Upper lobe of left lung (tissue), 6 donors: Measurements from ENCODE around the gene PRM2. TPM values are rescaled to one million over a fixed set of nuclear protein-coding genes. Genes with fewer than 3 reads are reported as not detected.
"Not testable (repeated sequence)": the region's sequence is repeated elsewhere in the genome, so short reads cannot be mapped to it uniquely, and the experiment has no call there.

Source experiments
- ATAC-seq, 2 donors: fragments of 200-7000 bp; cut with Tn5 transposase; one replicate each; pipeline ENCODE4 v1.9.1; 2022; ENCODE audit warnings: mild to moderate bottlenecking in 2 of 2, moderate library complexity in 2 of 2; ENCODE audit not compliant: low FRiP score in 2 of 2
- DNase-seq, 2 donors: peaks; one replicate each; pipeline ENCODE4 v3.0.0-alpha.2; 2019 to 2020
- H3K27ac ChIP-seq, 4 donors: fragments of 200-600 bp; sonication (generic); one replicate each; pipeline ENCODE4 v1.5.1; 2016 to 2019
- H3K27me3 ChIP-seq, 4 donors: fragments of 200-600 bp; sonication (generic); one replicate each; pipeline ENCODE4 v1.5.1; 2017 to 2019
- H3K36me3 ChIP-seq, 4 donors: fragments of 200-600 bp; sonication (generic); one replicate each; pipeline ENCODE4 v1.5.1; 2016 to 2019
- H3K4me1 ChIP-seq, 4 donors: fragments of 200-600 bp; sonication (generic); one replicate each; pipeline ENCODE4 v1.5.1; 2018 to 2019
- H3K4me3 ChIP-seq, 4 donors: fragments of 200-600 bp; sonication (generic); one replicate each; pipeline ENCODE4 v1.5.1; 2017 to 2019; ENCODE audit warnings: mild to moderate bottlenecking in 2 of 4, moderate library complexity in 1 of 4
- H3K9me3 ChIP-seq, 4 donors: fragments of 200-600 bp; sonication (generic); one replicate each; pipeline ENCODE4 v1.5.1; 2018 to 2019
- EP300 ChIP-seq, 4 donors: sonication (generic); formaldehyde crosslinking; IDR thresholded peaks; one replicate each; pipeline ENCODE4 v1.5.1; 2017; ENCODE audit warnings: antibody characterized with exemption in 4 of 4, control low read depth in 2 of 4
- POLR2A ChIP-seq, 4 donors: fragments of 450-650 bp; IDR thresholded peaks; one replicate each; pipeline ENCODE4 v1.5.1; 2016 to 2017; ENCODE audit warnings: antibody characterized with exemption in 4 of 4, mild to moderate bottlenecking in 2 of 4
- POLR2AphosphoS5 ChIP-seq, 2 donors: sonication (generic); formaldehyde crosslinking; IDR thresholded peaks; one replicate each; pipeline ENCODE4 v1.5.1; 2017; ENCODE audit warnings: antibody characterized with exemption in 2 of 2
- WGBS, 2 donors: methylation state at CpG; one replicate each; pipeline ENCODE4 v1.1.5; 2017 to 2018; 5-methylcytosine and 5-hydroxymethylcytosine counted together
- total RNA-seq, 6 donors: library from RNA; depleted of rRNA in 4 of 6; stranded (reverse); fragments of >200 nt in 4 of 6; gene quantifications; one replicate each; pipeline versions ENCODE4 v1.1.0 to v1.2.1, GENCODE V29; 2016 to 2021
- TF ChIP-seq, protein P1 (sequence below), 6 experiments: fragments of 450-650 bp in 4 of 6; fragments of 200-600 bp in 2 of 6; sonication (generic) in 2 of 6; IDR thresholded peaks; one replicate each; pipeline ENCODE4 v1.5.1; 2016 to 2019; ENCODE audit warnings: antibody characterized with exemption in 6 of 6
- donor health status: DM: no; HTN: no; CAD: no; lungs with moderate emphysema.
- donor health status: DM: no; HTN: yes; CAD: no; lungs with severe emphysema.

The PRM2 gene
- total RNA-seq, 6 donors from 2014 or later, result not detected

DNA sequence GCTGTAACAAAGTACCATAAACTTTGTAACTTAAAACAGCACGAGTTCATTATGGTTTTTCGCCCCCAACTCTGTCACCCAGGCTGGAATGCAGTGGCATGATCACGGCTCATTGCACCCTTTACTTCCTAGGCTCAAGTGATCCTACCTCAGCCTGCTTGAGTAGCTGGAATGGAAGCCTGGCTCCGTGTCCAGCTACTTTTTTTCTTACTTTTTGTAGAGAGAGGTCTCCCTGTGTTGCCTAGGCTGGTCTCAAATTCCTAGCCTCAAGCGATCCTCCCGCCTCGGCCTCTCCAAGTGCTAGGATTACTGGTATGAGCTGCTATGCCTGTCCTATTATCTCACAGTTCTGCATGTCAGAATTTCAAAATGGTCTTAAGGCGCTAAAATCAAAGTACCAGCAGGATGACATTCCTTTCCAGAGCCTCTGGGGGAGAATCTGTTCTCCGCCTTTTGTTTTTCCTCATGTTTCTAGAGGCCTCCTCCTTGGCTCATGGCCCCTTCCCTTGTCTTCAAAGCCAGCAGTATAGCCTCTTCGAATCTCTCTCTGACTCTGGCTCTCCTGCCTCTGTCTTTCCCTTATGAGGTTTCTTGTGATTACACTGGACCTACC, 14.9 kb upstream of the PRM2 start:
- H3K4me1 ChIP-seq, result peaks cover 0 to 9% (median 0%) of the 10 kb centered on the region in 4 donors
- DNase-seq (no peak), ATAC-seq (no peak)
- no peak for TF ChIP-seq EP300 (IDR thresholded peaks at IDR 0.05)
- no peak for TF ChIP-seq POLR2AphosphoS5 (IDR thresholded peaks at IDR 0.05)
- TF ChIP-seq POLR2A (IDR thresholded peaks at IDR 0.05), result no peak
- TF ChIP-seq, protein P1, sequence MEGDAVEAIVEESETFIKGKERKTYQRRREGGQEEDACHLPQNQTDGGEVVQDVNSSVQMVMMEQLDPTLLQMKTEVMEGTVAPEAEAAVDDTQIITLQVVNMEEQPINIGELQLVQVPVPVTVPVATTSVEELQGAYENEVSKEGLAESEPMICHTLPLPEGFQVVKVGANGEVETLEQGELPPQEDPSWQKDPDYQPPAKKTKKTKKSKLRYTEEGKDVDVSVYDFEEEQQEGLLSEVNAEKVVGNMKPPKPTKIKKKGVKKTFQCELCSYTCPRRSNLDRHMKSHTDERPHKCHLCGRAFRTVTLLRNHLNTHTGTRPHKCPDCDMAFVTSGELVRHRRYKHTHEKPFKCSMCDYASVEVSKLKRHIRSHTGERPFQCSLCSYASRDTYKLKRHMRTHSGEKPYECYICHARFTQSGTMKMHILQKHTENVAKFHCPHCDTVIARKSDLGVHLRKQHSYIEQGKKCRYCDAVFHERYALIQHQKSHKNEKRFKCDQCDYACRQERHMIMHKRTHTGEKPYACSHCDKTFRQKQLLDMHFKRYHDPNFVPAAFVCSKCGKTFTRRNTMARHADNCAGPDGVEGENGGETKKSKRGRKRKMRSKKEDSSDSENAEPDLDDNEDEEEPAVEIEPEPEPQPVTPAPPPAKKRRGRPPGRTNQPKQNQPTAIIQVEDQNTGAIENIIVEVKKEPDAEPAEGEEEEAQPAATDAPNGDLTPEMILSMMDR (IDR thresholded peaks at IDR 0.05), result no peak
- H3K27me3 ChIP-seq, result no peaks in the 10 kb centered on the region
- no peaks in the 10 kb centered on the region for H3K9me3 ChIP-seq
- no peak overlapping the region for H3K4me3 ChIP-seq
- H3K27ac ChIP-seq, result no peak overlapping the region
- no peaks in the 10 kb centered on the region for H3K36me3 ChIP-seq
- WGBS, 2 donors, result 67 to 78% methylated on average over 10 of the region's 10 CpGs

DNA sequence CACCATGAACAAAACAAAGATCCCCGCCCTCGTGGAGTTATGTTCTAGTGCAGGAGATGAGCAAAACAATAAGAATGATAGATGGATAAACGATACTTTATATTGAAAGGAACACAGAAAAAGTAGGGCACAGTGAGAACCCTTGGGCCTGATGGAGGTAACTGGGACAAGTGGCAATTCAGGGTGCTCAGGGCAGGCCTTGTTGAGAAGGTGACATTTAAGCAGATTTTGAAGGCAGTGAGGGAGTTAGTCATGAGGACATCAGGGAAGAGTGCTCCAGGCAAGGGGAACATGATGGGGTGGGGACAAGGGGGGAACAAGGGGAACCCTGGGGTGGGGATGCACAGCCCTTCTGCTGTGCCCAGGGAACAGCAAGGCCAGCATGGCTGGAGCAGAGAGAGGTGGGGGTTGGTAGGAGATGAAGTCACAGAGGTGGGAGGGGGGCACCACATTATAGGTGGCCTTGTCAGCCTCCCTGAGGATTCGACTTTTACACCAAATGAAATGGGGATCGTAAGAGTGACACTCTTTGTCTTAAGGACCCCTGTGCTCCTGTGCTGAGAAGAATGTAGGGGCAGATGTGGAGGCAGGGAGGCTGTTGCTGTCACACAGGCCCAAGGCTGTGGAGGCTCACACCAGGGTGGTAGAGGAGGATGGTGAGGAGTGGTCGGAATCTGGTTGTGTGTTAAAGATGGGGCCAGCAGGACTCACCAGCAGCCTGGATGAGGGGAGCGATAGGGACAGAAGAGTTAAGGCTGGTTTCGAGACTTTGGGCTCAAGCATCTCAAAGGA, 14.0 kb upstream of the PRM2 start:
- H3K27me3 ChIP-seq, result no peaks in the 10 kb centered on the region
- ATAC-seq, result no peak
- TF ChIP-seq EP300 (IDR thresholded peaks at IDR 0.05) (peak in 1 of 4 donors; percentile 29), POLR2AphosphoS5 (IDR thresholded peaks at IDR 0.05) (no peak), POLR2A (IDR thresholded peaks at IDR 0.05) (no peak)
- TF ChIP-seq, protein P1 (IDR thresholded peaks at IDR 0.05), result no peak

DNA sequence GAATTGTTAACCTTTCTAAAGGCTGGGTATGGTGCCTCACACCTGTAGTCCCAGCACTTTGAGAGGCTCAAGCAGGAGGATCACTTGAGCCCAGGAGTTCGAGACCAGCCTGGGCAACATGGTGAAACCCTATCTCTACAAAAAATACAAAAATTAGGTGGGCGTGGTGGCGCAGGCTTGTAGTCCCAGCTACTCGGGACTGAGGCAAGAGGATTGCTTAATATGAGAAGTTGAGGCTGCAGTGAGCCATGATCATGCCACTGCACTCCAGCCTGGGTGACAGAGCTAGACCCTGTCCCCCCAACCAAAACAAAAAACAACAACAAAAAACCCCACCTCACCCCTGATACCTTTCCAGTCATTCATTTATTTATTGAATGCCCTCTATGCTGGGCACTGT, 13.4 kb upstream of the PRM2 start:
- not testable (repeated sequence) for H3K27ac ChIP-seq, ATAC-seq, H3K4me3 ChIP-seq, H3K4me1 ChIP-seq, H3K27me3 ChIP-seq, DNase-seq, H3K9me3 ChIP-seq, H3K36me3 ChIP-seq
- 80 to 84% methylated on average over 4 of the region's 4 CpGs for WGBS, 2 donors

More for the DNA sequence above, 14.0 kb upstream of the PRM2 start:
- Histone ChIP-seq H3K27ac (no peak overlapping the region), H3K4me3 (no peak overlapping the region), H3K36me3 (no peaks in the 10 kb centered on the region), H3K9me3 (no peaks in the 10 kb centered on the region), H3K4me1 (peaks cover 0 to 7% (median 0%) of the 10 kb centered on the region in 4 donors)
- WGBS, 2 donors, result 83 to 91% methylated on average over 8 of the region's 8 CpGs
- DNase-seq, result peak in 1 of 2 donors; percentile 36

DNA sequence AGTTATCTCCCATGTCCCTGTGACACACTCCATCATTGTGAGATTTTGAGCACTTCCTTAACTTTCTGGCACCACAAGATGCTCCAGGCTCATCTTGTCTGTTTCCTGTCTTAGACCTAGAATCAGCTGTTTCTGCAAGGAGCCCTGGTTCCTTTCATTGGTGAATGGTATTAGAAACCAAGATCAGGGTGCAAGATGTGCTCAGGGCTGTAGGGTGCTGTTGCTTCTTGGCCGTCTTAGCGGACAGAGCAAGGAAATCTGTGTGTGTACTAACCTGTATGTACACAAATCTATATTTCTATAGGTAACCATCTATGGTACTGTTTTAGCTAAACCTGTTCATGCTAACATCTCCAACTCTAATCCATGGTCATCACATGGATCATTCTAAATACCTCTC, 12.9 kb upstream of the PRM2 start:
- no peaks in the 10 kb centered on the region for H3K9me3 ChIP-seq
- no peak for TF ChIP-seq POLR2A (IDR thresholded peaks at IDR 0.05)
- TF ChIP-seq, protein P1 (IDR thresholded peaks at IDR 0.05), result no peak
- no peak for TF ChIP-seq POLR2AphosphoS5 (IDR thresholded peaks at IDR 0.05)
- no peak for TF ChIP-seq EP300 (IDR thresholded peaks at IDR 0.05)
- H3K4me3 ChIP-seq, result no peak overlapping the region
- H3K36me3 ChIP-seq, result no peaks in the 10 kb centered on the region
- no peak overlapping the region for H3K27ac ChIP-seq
- WGBS, 2 donors, result 100% methylated on average over 2 of the region's 2 CpGs
- ATAC-seq (no peak), DNase-seq (no peak)
- H3K27me3 ChIP-seq, result no peaks in the 10 kb centered on the region
- peaks cover 0 to 7% (median 0%) of the 10 kb centered on the region in 4 donors for H3K4me1 ChIP-seq

DNA sequence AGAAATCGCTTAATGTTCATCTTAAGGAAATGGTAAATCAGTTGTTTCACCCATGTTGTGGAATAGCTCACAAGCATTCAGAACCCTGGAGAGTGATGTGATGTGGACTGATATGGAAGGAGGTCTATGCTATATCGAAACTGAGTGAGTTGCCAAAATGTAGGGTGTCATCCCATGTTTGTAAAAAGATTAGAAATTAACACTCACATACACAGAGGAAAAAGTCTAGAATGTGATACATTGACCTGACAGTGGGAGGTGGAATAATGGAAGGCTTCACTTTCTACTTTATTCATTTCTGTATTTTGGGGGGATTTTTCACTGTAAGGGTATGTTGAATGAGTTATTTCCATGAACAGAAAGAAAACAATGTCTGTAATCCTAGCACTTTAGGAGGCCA, 9.6 kb upstream of the PRM2 start:
- H3K4me3 ChIP-seq, result no peak overlapping the region
- DNase-seq, result no peak
- no peak overlapping the region for H3K27ac ChIP-seq
- TF ChIP-seq POLR2AphosphoS5 (IDR thresholded peaks at IDR 0.05) (no peak), POLR2A (IDR thresholded peaks at IDR 0.05) (no peak), EP300 (IDR thresholded peaks at IDR 0.05) (no peak)
- TF ChIP-seq, protein P1 (IDR thresholded peaks at IDR 0.05), result no peak
- ATAC-seq, result no peak
- no peaks in the 10 kb centered on the region for H3K9me3 ChIP-seq
- no peaks in the 10 kb centered on the region for H3K36me3 ChIP-seq
- H3K4me1 ChIP-seq, result peaks cover 0 to 6% (median 0%) of the 10 kb centered on the region in 4 donors
- 79 to 87% methylated on average over 2 of the region's 2 CpGs for WGBS, 2 donors
- H3K27me3 ChIP-seq, result no peaks in the 10 kb centered on the region
